GM19351 (cell line): Measurements from ENCODE around the gene AOX1.
A peak's percentile ranks its signal among the peaks of the same experiment; 100 is the strongest.
"Not testable (repeated sequence)": the region's sequence is repeated elsewhere in the genome, so short reads cannot be mapped to it uniquely, and the experiment has no call there.

Experiments
- ATAC-seq: cut with Tn5 transposase; IDR thresholded peaks from one replicate; pipeline ENCODE4 v1.9.1; 2021; ENCODE audit warnings: mild to moderate bottlenecking, moderate library complexity; ENCODE audit not compliant: unreplicated experiment

The AOX1 gene

GRCh38 chr2:200698217-200698616, 112.4 kb downstream of the AOX1 start:
- no peak for ATAC-seq

GRCh38 chr2:200699310-200699709, 113.5 kb downstream of the AOX1 start:
- no peak for ATAC-seq

- no peak for ATAC-seq
Measured at GRCh38 chr2:200700856-200701255, 115.0 kb downstream of the AOX1 start.

- ATAC-seq, result no peak
Measured at GRCh38 chr2:200702044-200702443, 116.2 kb downstream of the AOX1 start.

- ATAC-seq, result no peak
Measured at GRCh38 chr2:200702646-200703118, 116.9 kb downstream of the AOX1 start.

- ATAC-seq, result peak; percentile 57
Measured at GRCh38 chr2:200703127-200703925, 117.5 kb downstream of the AOX1 start.

GRCh38 chr2:200703926-200704637, 118.3 kb downstream of the AOX1 start:
- no peak for ATAC-seq

GRCh38 chr2:200705305-200706041, 119.7 kb downstream of the AOX1 start:
- ATAC-seq, result no peak

- no peak for ATAC-seq
Measured at GRCh38 chr2:200708943-200709342, 123.1 kb downstream of the AOX1 start.

- peak; percentile 99 for ATAC-seq
Measured at GRCh38 chr2:200713003-200713703, 127.3 kb downstream of the AOX1 start.

- ATAC-seq, result no peak
Measured at GRCh38 chr2:200713704-200714064, 127.9 kb downstream of the AOX1 start.

- ATAC-seq, result not testable (repeated sequence)
Measured at GRCh38 chr2:200715014-200715413, 129.2 kb downstream of the AOX1 start.

GRCh38 chr2:200716386-200716785, 130.6 kb downstream of the AOX1 start:
- ATAC-seq, result no peak
